ENCODE data around the gene IRAK2. TPM values are rescaled to one million over a fixed set of nuclear protein-coding genes. Genes with fewer than 3 reads are reported as not detected.

IRAK2 gene
- polyA plus RNA-seq, 1 donor, result 0.86 TPM

DNA sequence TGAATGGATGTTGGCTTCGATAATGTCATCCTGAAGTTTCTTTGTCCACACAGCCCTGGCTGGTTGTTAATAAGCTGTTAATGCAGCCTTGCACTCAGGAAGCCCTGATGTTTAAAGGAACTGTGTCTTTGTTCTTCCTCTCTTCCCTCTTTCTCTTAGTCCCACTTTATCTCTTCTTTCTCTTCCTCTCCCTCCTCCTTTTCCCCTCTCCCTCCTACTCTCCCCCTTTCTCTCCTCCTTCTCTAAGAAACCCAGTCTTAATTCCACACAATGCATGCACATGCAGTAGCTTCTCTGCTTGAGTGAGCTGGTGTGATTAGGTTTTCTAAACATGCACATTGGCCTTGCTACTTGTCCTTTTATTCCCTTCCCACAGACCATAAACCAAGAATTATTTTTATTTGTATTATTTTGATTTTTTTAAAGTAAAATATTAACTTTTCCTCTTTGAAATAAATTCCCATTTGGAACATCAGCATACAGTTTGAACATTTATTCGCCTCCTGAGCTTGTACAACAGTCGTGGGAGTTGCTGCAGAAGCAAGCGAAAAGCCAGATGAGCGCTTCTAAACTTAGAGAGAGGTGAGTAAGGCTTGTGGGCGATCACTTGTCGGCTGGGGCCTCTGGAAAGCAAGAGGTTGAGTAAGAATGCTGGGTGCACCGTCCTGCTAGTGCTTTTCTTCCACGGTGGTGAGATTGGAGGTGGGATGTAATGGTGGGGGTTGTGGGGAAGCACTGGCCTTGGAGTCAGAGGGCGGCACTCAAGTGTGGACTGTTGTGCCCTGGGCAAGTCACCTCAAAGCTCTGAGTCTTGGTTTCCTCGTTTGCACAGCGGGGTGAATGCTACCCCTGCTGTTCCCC is 120.8 kb downstream of the IRAK2 start:
- DNase-seq, result no peak

DNA sequence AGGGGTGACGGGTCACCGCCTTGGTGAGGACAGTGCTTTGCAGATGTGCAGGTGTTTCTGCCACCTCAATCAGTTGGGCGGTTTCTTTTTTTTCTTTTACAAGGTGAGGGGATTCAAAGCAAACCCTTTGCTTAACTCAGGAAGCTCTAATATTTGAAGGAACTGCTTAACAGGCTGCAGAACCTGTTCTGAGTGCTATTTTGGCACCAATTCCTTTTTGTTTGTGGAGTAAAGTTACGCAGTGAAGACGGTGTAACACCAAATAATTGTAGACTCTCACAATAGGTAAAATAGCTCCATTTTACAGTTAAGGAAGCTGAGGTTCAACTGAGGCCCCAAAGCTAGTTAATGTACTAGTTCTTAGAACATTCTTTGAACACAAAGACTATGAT is 121.4 kb downstream of the IRAK2 start:
- no peak for DNase-seq

DNA sequence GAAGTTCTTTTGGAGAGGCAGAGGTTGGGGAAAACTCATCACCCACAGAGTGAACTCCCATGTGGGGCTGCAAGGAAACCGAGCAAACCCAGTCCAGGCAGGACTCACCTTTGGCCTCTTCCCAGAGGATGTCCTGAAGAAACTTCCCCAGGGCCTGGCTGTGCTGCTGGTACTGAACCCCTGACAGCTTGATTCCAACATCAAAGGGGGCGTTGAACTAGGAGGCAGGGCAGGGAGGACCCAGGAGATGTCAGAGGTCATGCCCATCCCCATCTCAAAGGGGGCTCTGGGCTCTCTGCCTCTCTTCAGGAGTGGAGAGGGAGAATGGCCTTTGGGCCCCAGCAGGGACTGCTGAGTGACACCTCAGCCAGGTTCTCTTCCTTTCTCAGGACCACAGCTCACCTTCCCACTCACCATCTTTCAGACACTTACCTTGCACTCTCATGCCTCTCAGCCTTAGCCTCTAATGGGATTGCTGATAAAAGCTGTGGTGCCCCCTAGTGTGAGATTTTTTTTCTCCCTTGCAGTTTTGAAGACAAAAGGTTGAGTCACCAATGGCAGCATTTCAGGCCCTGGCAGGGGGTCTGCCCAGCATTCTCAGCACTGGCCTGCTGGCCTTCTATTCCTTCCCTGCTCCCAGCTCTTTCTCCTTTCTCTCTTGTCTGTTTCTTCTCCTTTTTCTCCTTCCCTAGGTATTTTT is 122.0 kb downstream of the IRAK2 start:
- DNase-seq, result no peak

DNA sequence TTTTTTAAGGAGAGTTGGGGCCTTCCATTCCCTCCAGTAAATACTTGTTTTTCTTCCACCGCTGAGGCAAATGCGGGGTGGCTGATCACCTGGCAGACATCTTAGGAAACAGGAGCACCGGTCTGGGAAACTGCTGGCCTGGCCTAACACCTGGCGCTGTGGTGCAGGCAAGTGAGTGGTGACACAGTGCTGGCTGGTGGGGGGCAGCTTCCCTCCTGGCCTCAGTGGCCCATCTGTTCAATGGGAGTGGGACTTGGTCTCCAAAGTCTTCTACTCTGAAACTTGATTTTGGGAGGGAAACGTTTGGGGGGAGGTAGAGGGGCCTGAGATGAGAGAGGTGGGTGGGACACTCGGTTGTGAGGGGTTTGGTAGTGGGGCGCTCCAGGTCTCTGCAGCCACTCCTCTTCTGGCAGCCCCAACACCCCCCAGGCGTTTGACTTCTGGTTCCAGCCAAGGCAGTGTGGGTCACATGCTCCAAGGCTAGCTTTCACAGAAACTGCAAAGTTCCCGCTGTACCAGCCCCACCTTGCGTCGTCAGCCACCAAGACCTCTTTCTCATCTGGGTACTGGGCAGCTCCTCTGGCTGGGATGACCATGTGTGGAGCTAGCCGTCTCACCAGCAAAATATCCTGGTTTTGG is 123.3 kb downstream of the IRAK2 start:
- DNase-seq, result no peak

DNA sequence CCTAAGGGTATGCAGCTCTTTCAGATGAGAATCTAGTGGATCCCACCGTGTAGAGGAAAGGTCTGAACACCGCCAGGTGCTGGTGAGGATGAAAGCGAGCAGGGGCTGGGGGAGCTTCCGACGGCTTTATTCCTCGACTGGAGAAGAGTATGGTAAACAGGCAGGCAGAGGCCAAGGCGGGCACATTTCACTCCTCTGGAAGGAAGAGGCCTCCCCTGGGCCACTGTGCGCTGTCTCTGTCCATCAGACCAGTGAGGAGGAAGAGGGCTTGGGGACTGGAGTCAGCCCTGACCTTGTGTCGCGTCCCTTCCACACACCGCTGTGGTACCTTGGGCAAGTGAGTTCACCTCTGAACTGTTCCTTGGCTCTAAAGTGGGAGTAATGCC is 123.8 kb downstream of the IRAK2 start:
- DNase-seq, result no peak

DNA sequence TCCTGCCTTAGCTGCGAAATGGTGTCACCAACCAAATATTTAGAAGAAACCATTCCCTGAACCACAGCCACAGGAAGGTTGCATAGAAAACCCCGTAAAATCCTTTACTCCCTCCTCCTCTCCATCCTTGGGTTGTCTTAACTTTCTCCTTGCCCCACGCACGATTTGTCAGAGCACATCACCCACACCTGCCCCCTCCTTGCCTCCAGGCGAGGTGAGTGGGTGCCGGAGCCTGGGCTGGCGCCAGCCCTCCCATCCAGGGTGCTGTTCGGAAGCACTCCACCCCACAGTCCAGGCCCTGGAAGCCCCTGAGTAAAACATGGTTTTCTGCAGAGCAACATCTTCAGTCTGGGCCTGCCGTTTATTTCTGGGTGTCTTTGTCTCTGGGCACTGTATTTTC is 124.4 kb downstream of the IRAK2 start:
- no peak for DNase-seq

DNA sequence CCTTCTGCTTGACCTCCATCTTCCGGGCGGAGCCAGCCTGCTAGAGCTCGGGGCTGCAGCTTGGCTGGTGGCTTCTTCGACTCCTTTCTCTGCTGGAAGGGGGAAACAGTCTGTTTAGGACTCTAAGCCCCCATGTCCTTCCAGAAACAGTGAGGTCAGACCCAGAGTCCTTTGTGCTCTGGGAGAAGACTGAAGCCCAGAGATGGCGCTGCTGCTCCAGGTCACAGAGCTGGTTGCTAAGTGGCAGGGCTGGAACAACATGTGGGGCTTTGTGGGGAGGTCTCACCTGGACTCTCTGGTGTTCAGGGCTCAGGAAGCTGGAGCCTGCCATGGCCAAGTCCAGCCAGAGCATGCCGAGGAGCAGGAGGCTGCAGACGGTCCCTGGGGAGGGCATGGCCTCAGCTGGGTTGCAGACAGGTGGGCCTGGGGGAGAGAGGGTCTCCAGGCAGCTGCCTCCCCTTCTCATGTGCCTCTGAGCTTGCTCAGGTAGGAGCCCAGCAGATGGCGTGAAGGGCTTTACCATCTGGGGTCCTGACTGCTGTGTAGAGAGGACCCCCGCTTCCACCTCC is 125.2 kb downstream of the IRAK2 start:
- no peak for DNase-seq

DNA sequence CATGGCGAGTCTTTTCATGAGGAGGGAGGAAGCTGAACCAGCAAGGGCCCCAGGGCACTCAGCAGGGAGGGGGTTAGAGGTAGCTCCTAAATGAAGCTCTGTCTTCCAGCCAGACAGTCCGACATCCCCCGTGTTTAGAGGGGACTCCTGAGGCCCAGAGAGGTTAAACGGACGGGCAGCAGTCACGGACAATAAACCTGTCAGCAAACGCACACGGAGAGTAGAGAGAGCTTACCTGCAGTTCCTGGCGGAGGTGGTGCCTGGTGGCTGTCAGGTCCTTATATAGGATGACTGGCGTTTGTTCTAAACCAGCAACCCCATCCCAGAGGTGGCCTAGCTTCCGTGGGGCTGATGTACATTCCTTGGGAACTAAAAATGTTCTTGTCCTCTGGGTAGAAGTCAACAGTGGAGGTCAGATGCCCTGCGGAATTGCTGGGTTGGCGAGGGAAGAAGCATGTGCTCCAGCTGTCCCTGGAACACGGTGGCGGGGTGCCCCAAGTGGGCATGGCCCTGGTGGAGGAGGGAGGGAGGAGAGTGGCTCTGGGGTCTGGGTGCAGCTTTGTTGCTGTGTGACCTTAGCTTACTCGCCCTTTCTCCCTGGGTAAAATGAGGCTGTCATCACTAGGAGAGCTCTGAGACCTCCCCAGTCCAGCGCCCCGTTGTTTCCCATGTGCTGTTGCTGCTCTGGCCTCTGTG is 125.9 kb downstream of the IRAK2 start:
- DNase-seq, result no peak

DNA sequence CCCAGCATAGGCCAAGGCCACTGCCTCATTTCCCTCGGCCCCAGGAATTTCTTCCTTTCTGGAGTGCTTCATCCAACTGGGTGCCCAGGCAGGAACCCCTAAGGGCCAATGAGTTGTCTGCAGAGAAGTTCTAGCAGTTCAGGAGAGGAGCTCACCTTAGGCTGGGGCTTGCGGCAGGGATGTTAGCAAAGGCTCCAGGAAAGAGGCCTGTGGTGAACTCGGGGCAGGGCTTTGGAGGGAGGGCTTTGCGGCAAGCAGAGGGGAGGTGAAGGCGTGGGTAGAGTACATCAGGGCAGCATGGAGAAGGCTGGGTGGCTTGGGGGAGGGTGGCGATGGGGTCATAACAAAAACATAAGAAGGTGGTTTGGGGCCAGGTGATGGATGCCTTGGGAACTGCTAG is 126.9 kb downstream of the IRAK2 start:
- DNase-seq, result no peak

DNA sequence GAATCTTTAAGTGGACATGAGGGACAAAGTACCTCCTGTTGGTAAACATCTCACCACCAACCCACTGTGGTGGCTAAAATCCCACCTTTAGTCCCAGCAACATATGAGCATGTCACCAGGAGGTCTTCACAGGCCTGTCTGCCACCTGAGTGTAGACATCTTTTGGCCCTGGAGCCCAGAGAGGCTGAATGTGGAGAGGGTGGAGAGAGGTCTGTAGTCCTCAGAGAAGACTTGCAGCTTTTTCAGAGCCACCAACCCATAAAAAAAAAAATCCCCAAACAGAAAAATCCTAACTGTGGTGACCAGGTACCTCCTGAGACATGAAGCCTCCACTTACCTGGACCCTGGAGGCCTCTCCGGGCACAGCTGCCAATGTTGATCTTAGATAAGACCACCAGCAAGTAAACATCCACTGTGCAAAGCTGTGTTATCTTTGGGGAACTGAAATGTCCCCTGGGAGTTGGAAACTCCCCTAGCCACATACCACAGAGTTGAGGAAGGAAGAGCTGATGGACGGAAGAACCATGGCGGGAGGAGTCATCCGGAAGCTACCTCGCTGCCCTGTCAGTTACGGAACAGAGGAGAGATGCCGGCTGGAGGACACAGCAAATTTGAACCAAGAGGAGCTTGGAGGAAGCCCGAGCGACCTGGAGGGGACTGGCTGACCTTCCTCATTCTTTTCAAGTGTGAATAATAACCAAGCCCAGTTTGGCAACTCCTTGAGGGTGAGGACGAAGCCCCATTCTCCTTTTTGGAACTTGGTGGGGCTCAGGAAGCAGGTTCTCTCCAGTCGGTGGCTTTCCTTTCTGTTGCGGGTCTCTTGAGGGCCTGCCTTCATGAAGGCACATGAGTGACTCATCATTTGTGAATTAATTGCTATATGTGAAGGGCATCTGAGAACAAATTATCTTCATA is 128.0 kb downstream of the IRAK2 start, which contains the start of gene GHRL:
Gene GHRL (minus strand): TSS at position 443 of the 915 bp plus-strand sequence. CDS start 2,767 bp downstream, outside the sequence.
- no peak for DNase-seq

Other genes with a start within 250 kb of the IRAK2 start
- gene IL17RC, start 247.8 kb upstream of the IRAK2 start, polyA plus RNA-seq (ENCODE audit: insufficient read length), result 16.8 TPM
- gene CRELD1, start 231.1 kb upstream of the IRAK2 start, polyA plus RNA-seq (ENCODE audit: insufficient read length), result 40.3 TPM
- gene PRRT3, start 212.5 kb upstream of the IRAK2 start, polyA plus RNA-seq (ENCODE audit: insufficient read length), result 2.0 TPM
- gene EMC3, start 178.1 kb upstream of the IRAK2 start, polyA plus RNA-seq (ENCODE audit: insufficient read length), result 36.2 TPM
- gene FANCD2, start 138.5 kb upstream of the IRAK2 start, polyA plus RNA-seq (ENCODE audit: insufficient read length), result 6.4 TPM
- gene FANCD2OS, start 56.7 kb upstream of the IRAK2 start, polyA plus RNA-seq (ENCODE audit: insufficient read length), result not detected
- 142 TPM for gene BRK1, start 49.2 kb upstream of the IRAK2 start, polyA plus RNA-seq (ENCODE audit: insufficient read length)
- 47.9 TPM for gene VHL, start 23.1 kb upstream of the IRAK2 start, polyA plus RNA-seq (ENCODE audit: insufficient read length)
- gene TATDN2, start 83.5 kb downstream of the IRAK2 start, polyA plus RNA-seq (ENCODE audit: insufficient read length), result 18.4 TPM
- gene GHRL, start 128.0 kb downstream of the IRAK2 start, polyA plus RNA-seq (ENCODE audit: insufficient read length), result 2.1 TPM
- gene SEC13, start 156.2 kb downstream of the IRAK2 start, polyA plus RNA-seq (ENCODE audit: insufficient read length), result 100 TPM